GM18867 (cell line): ENCODE data around the gene HMOX2.

Source experiments
- ATAC-seq: cut with Tn5 transposase; IDR thresholded peaks from one replicate; pipeline ENCODE4 v1.9.1; 2021; ENCODE audit warnings: mild to moderate bottlenecking, moderate library complexity; ENCODE audit not compliant: unreplicated experiment

The HMOX2 gene

GRCh38 chr16:4463522-4464163, 12.6 kb upstream of the HMOX2 start:
- ATAC-seq: no peak

GRCh38 chr16:4465977-4466779, 10.0 kb upstream of the HMOX2 start:
- ATAC-seq: no peak

GRCh38 chr16:4467916-4468315, 8.3 kb upstream of the HMOX2 start:
- ATAC-seq: no peak

GRCh38 chr16:4468972-4469371, 7.2 kb upstream of the HMOX2 start:
- ATAC-seq: no peak

GRCh38 chr16:4471869-4472268, 4.3 kb upstream of the HMOX2 start:
- ATAC-seq: no peak

- no peak for ATAC-seq
Observed at GRCh38 chr16:4472880-4473279, 3.3 kb upstream of the HMOX2 start.

GRCh38 chr16:4474192-4474961, 1.8 kb upstream of the HMOX2 start, which contains the start of gene NMRAL1:
NMRAL1 (minus strand) TSS chr16:4474625; CDS start chr16:4474132, 493 bp downstream.
- ATAC-seq: peak; percentile 44

GRCh38 chr16:4477966-4478365, 1.8 kb downstream of the HMOX2 start:
- no peak for ATAC-seq

- no peak for ATAC-seq
Observed at GRCh38 chr16:4481526-4481925, 5.3 kb downstream of the HMOX2 start.

- no peak for ATAC-seq
Observed at GRCh38 chr16:4481963-4482362, 5.8 kb downstream of the HMOX2 start.

- no peak for ATAC-seq
Observed at GRCh38 chr16:4486126-4486893, 10.1 kb downstream of the HMOX2 start.

GRCh38 chr16:4487955-4488498, 11.8 kb downstream of the HMOX2 start:
- ATAC-seq: no peak

- no peak for ATAC-seq
Observed at GRCh38 chr16:4488499-4488967, 12.3 kb downstream of the HMOX2 start.

- ATAC-seq: no peak
Observed at GRCh38 chr16:4489030-4489429, 12.8 kb downstream of the HMOX2 start.

- ATAC-seq: no peak
Observed at GRCh38 chr16:4491898-4492297, 15.7 kb downstream of the HMOX2 start.

GRCh38 chr16:4494746-4495490, 18.7 kb downstream of the HMOX2 start:
- no peak for ATAC-seq

- ATAC-seq: no peak
Observed at GRCh38 chr16:4495766-4496165, 19.6 kb downstream of the HMOX2 start.

- ATAC-seq: no peak
Observed at GRCh38 chr16:4496305-4496704, 20.1 kb downstream of the HMOX2 start.

- ATAC-seq: no peak
Observed at GRCh38 chr16:4498546-4499195, 22.5 kb downstream of the HMOX2 start.
